ENCODE results near the gene LMO4.

DNA sequence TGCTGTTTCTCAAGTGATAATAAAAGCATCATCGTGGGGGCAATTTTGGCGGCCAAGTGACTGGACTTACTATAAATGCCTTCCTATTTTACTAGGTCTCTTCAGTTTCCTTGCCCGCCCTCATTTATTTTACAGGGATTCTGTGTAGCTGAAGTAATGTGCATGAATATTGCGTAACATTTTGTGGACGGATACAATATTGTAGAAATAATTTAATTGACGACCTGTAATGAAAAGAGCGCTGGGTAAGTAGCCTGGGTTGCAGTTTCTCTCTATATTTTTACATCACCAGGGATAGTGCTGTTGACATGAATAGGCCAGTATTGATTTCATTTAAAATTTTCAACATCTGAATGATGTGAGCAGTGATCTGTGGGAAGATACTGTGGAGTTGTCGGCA is 28.1 kb upstream of the LMO4 start:
- TF ChIP-seq EZH2 (IDR thresholded peaks at IDR 0.05) = no peak
- TF ChIP-seq POLR2AphosphoS5 (IDR thresholded peaks at IDR 0.05; ENCODE audit: borderline replicate concordance, low read depth, low read length) = no peak
- no peak for TF ChIP-seq FOXP2 (optimal IDR thresholded peaks at IDR 0.05; ENCODE audit: control extremely low read depth, extremely low read length, insufficient read depth)

Measured in SK-N-MC (cell line).